Vagina (tissue), 2 donors: ENCODE measurements around the gene PXDN. TPM values are rescaled to one million over a fixed set of nuclear protein-coding genes. Genes with fewer than 3 reads are reported as not detected.

Experiments
- DNase-seq, 2 donors: peaks; one replicate each; pipeline ENCODE4 v3.0.0-alpha.2; 2017; ENCODE audit errors: extremely low spot score in 2 of 2
- H3K27ac ChIP-seq: fragments of 200-600 bp; sonication (generic); one replicate; pipeline ENCODE4 v1.5.1; 2019
- H3K27me3 ChIP-seq: fragments of 200-600 bp; sonication (generic); one replicate; pipeline ENCODE4 v1.5.1; 2019
- H3K36me3 ChIP-seq, 2 donors: fragments of 200-600 bp; sonication (generic); one replicate each; pipeline ENCODE4 v1.5.1; 2017 to 2019
- H3K4me1 ChIP-seq: fragments of 200-600 bp; sonication (generic); one replicate; pipeline ENCODE4 v1.5.1; 2019
- H3K4me3 ChIP-seq, 2 donors: fragments of 200-600 bp; sonication (generic); 1 replicate in 1 of 2; 2 replicates in 1 of 2; pipeline ENCODE4 v1.5.1; 2016 to 2019
- H3K9me3 ChIP-seq: fragments of 200-600 bp; sonication (generic); one replicate; pipeline ENCODE4 v1.5.1; 2019
- POLR2A ChIP-seq, 2 donors: fragments of 450-650 bp; IDR thresholded peaks; one replicate each; pipeline ENCODE4 v1.6.1; 2017; ENCODE audit warnings: antibody characterized with exemption in 2 of 2, mild to moderate bottlenecking in 2 of 2, moderate library complexity in 2 of 2
- POLR2AphosphoS5 ChIP-seq, 2 donors: sonication (generic); formaldehyde crosslinking; IDR thresholded peaks; one replicate each; pipeline ENCODE4 v1.9.0; 2017; ENCODE audit warnings: antibody characterized with exemption in 2 of 2, mild to moderate bottlenecking in 2 of 2, low read depth in 1 of 2; ENCODE audit not compliant: insufficient read depth in 1 of 2
- intact Hi-C: fragments of 100-400 bp; cut with DNase I; formaldehyde crosslinking; loops from one replicate; pipeline ENCODE4 v1.15.1; 2023
- total RNA-seq: library from RNA; depleted of rRNA; stranded (reverse); fragments of >200 nt; gene quantifications from one replicate; pipeline ENCODE4 v1.2.3, GENCODE V29; 2016
- TF ChIP-seq, protein P1 (sequence below), 3 experiments: fragments of 450-650 bp in 2 of 3; fragments of 200-600 bp in 1 of 3; sonication (generic) in 1 of 3; IDR thresholded peaks; one replicate each; pipeline ENCODE4 v1.5.1; 2017 to 2019; ENCODE audit warnings: antibody characterized with exemption in 3 of 3, mild to moderate bottlenecking in 2 of 3, moderate library complexity in 2 of 3

PXDN gene
- total RNA-seq, 1 donor from 2014 or later: 33.6 TPM

DNA sequence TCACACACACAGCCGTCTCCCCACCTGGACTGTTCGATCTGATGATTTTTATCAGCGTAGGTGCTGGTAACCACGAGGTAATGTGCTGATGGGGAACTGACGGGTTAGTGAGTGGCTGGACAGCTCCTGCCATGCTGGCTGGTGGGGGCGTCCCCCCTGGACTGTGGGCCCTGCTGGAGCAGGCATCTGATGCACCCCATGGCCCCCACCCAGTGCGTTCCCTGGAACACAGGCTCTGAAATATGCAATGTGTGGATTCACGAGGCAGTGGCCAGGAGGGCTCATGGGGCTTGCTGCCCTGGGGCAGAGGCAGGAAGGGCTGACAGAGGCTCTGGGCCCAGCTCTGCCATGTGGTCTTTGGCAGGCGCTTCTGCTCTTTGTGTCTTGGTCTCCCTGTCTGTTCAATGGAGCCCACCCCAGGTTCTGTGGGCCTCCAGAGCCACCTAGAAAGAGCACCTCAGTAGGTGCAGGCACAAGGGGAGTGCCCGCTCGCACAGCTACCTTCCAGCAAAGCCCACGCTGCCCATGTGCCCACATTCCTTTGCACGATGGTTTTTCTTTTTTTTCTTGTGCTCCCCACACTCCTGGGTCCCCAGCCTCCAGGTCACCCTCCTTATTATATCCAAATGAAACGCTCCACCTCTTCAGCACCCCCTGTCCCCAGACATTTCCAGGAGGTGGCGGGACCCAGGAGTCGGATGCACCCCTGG lies 10.3 kb upstream of the PXDN start:
- H3K36me3 ChIP-seq: no peaks in the 10 kb centered on the region
- no peaks in the 10 kb centered on the region for H3K27me3 ChIP-seq
- H3K4me1 ChIP-seq: peaks cover 6% of the 10 kb centered on the region
- TF ChIP-seq, protein P1, sequence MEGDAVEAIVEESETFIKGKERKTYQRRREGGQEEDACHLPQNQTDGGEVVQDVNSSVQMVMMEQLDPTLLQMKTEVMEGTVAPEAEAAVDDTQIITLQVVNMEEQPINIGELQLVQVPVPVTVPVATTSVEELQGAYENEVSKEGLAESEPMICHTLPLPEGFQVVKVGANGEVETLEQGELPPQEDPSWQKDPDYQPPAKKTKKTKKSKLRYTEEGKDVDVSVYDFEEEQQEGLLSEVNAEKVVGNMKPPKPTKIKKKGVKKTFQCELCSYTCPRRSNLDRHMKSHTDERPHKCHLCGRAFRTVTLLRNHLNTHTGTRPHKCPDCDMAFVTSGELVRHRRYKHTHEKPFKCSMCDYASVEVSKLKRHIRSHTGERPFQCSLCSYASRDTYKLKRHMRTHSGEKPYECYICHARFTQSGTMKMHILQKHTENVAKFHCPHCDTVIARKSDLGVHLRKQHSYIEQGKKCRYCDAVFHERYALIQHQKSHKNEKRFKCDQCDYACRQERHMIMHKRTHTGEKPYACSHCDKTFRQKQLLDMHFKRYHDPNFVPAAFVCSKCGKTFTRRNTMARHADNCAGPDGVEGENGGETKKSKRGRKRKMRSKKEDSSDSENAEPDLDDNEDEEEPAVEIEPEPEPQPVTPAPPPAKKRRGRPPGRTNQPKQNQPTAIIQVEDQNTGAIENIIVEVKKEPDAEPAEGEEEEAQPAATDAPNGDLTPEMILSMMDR (IDR thresholded peaks at IDR 0.05): no peak
- TF ChIP-seq POLR2AphosphoS5 (IDR thresholded peaks at IDR 0.05; ENCODE audit: insufficient read depth in 1 of 2, low read depth in 1 of 2): no peak
- TF ChIP-seq POLR2A (IDR thresholded peaks at IDR 0.05): no peak
- intact Hi-C loops: loop anchor here (10.0 kb wide), 1 partner anchor 60 kb away; no protein-coding TSS in a partner anchor
- H3K4me3 ChIP-seq: no peak overlapping the region
- DNase-seq: no peak
- no peaks in the 10 kb centered on the region for H3K9me3 ChIP-seq
- no peak overlapping the region for H3K27ac ChIP-seq

DNA sequence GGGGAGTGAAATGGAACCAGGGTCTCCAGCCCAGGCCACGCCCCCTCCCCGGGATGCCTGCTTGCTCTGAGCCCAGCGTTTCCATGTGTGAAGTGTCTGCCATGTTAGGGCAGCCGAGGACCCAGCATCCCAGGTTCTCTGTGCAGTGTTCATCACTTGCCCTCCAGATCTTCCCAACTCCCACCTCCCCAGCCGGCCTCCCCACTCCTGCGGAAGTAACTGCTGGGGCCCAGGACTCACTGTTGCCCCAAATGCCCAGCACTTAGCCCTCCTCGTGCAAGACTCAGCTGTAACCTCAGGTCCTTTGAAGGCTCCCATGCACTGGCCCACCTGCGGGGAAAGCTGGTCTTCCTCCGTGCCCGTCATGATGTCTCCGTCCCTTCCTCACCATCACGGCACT lies 9.7 kb upstream of the PXDN start:
- intact Hi-C loops: loop anchor here (10.0 kb wide), 1 partner anchor 61 kb away; no protein-coding TSS in a partner anchor
- TF ChIP-seq, protein P1 (IDR thresholded peaks at IDR 0.05): no peak
- TF ChIP-seq POLR2AphosphoS5 (IDR thresholded peaks at IDR 0.05; ENCODE audit: insufficient read depth in 1 of 2, low read depth in 1 of 2) (no peak), POLR2A (IDR thresholded peaks at IDR 0.05) (no peak)
- no peaks in the 10 kb centered on the region for H3K9me3 ChIP-seq
- H3K27me3 ChIP-seq: no peaks in the 10 kb centered on the region
- peaks cover 6% of the 10 kb centered on the region for H3K4me1 ChIP-seq
- no peak overlapping the region for H3K4me3 ChIP-seq
- no peak overlapping the region for H3K27ac ChIP-seq
- H3K36me3 ChIP-seq: no peaks in the 10 kb centered on the region
- DNase-seq: no peak

DNA sequence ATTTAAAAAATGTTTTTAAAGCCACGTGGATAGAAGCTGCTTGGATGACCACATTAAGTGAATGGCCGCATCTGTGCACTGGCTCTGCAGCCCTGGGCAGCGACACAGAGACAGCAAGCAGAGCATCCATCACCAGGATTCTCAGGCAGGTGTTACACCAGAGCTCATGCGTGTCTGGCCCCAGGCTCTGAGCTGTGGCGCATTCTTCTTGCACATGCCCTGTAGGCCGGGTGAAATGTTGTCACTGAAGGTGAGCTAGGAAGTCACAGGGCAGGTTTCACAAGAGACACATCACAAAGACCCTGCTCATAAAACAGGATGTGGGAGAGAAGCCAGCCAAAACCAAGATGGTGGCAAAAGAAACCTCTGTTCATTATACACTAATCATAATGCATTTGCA lies 8.4 kb upstream of the PXDN start:
- H3K4me3 ChIP-seq: no peak overlapping the region
- no peak for TF ChIP-seq POLR2AphosphoS5 (IDR thresholded peaks at IDR 0.05; ENCODE audit: insufficient read depth in 1 of 2, low read depth in 1 of 2)
- TF ChIP-seq, protein P1 (IDR thresholded peaks at IDR 0.05): no peak
- no peak for TF ChIP-seq POLR2A (IDR thresholded peaks at IDR 0.05)
- no peaks in the 10 kb centered on the region for H3K27me3 ChIP-seq
- no peak overlapping the region for H3K27ac ChIP-seq
- no peaks in the 10 kb centered on the region for H3K36me3 ChIP-seq
- H3K9me3 ChIP-seq: no peaks in the 10 kb centered on the region
- no peak for DNase-seq
- intact Hi-C loops: loop anchor here (10.0 kb wide), 1 partner anchor 62 kb away; no protein-coding TSS in a partner anchor
- H3K4me1 ChIP-seq: peaks cover 6% of the 10 kb centered on the region

DNA sequence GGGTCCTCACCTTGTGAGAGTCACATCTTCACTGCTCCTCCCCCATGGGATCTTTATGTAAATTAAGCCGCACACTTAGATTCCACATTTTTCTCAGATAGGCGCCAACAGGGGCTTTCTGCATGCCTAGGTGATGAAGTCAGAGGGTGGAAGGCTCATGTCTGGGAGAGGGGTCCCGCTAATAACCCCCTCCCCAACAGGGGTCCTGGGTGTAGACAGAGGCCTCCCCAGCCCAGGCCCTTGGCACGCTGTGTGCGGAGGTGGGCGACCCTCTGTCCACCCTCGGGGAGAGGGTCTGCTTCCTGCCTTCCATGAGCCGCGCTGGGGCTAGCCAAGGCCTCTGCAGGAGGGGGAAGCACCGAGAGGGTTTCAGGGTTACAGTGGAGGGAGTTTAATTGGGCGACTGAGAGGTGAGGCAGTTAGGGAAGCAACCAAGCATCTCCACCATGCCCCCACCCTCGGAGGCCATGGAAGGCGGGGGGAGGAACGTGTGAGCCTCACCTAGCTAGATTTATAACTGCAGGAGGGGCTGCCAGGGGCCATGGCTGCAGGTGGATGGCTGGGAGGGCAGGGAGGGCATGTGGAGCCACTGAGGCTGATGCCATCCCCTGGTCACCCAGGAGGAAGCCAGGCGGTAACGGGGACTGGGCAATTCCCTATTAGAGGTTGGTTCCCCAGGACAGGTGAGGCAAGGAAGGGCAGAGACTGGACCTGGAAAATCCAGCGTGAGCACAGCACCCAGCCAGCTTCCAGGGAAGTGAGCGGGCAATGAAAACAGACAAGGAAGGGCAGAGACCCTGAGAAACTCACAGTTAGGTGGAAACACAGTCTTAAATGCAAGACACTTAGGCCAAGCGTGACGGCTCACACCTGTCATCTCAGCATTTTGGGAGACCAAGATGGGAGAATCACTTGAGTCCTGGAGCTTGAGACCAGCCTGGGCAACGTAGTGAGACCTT lies 7.7 kb upstream of the PXDN start:
- H3K36me3 ChIP-seq: no peaks in the 10 kb centered on the region
- no peak overlapping the region for H3K4me3 ChIP-seq
- no peaks in the 10 kb centered on the region for H3K27me3 ChIP-seq
- no peaks in the 10 kb centered on the region for H3K9me3 ChIP-seq
- H3K4me1 ChIP-seq: peaks cover 6% of the 10 kb centered on the region
- DNase-seq: no peak
- H3K27ac ChIP-seq: no peak overlapping the region
- TF ChIP-seq POLR2AphosphoS5 (IDR thresholded peaks at IDR 0.05; ENCODE audit: insufficient read depth in 1 of 2, low read depth in 1 of 2): no peak
- TF ChIP-seq POLR2A (IDR thresholded peaks at IDR 0.05): no peak
- TF ChIP-seq, protein P1 (IDR thresholded peaks at IDR 0.05): no peak
- intact Hi-C loops: loop anchor here (10.0 kb wide), 1 partner anchor 63 kb away; no protein-coding TSS in a partner anchor
